Endothelial cell of umbilical vein (primary cell): Measurements from ENCODE around the gene RGS6. TPM values are rescaled to one million over a fixed set of nuclear protein-coding genes. Genes with fewer than 3 reads are reported as not detected.

ENCODE experiments used
- BruUV-seq: library from RNA; stranded (reverse); fragments of 400-500 nt; replicated peaks from 2 replicates; lab custom pipeline; 2021; lab: Mats Ljungman, UMichigan
- CTCF ChIA-PET: fragments of 300-600, 350-600 bp; sonication (Branson Sonifier 250); formaldehyde crosslinking; loops from one replicate; lab custom pipeline; 2021; ENCODE audit warnings: antibody characterized with exemption, inconsistent platforms; lab: Charles Lee
- POLR2A ChIA-PET: fragments of 300-600, 350-600 bp; sonication (Branson Sonifier 250); formaldehyde crosslinking; loops from one replicate; lab custom pipeline; 2021; ENCODE audit warnings: antibody characterized with exemption, inconsistent platforms; lab: Charles Lee
- DNase-seq: peaks from one replicate; pipeline ENCODE4 v3.0.0-alpha.2; 2011; ENCODE audit warnings: low read depth, low spot score
- FAIRE-seq: peaks from 2 replicates; lab custom pipeline; 2011; peaks lifted over from hg19 to GRCh38; lab: Jason Lieb, UNC
- H2AFZ ChIP-seq: 2 replicates; pipeline ENCODE4 v1.6.0; 2012; ENCODE audit warnings: low read depth, low read length, control low read depth, inconsistent platforms
- H3K27ac ChIP-seq: 2 replicates; pipeline ENCODE4 v1.5.1; 2011; ENCODE audit warnings: low read depth, mild to moderate bottlenecking, control low read depth, low read length, moderate library complexity; ENCODE audit not compliant: insufficient read depth
- H3K27me3 ChIP-seq, 2 experiments: 2 replicates each; pipeline versions ENCODE4 v1.6.0 to v1.6.1; 2011; ENCODE audit warnings: low read length in 2 of 2, mixed read lengths in 1 of 2; ENCODE audit not compliant: control insufficient read depth in 2 of 2, insufficient read depth in 2 of 2
- H3K36me3 ChIP-seq, 2 experiments: 2 replicates in 1 of 2; 3 replicates in 1 of 2; pipeline ENCODE4 v1.5.1; 2011; ENCODE audit warnings: low read length in 2 of 2, mild to moderate bottlenecking in 1 of 2, moderate library complexity in 1 of 2; ENCODE audit not compliant: control insufficient read depth in 2 of 2, insufficient read depth in 2 of 2; ENCODE audit errors: extremely low read depth in 1 of 2
- H3K4me1 ChIP-seq: 3 replicates; pipeline ENCODE4 v1.5.1; 2011; ENCODE audit warnings: mild to moderate bottlenecking, low read length; ENCODE audit not compliant: control insufficient read depth, insufficient read depth; ENCODE audit errors: extremely low read depth
- H3K4me2 ChIP-seq: 2 replicates; pipeline ENCODE4 v1.6.1; 2011; ENCODE audit warnings: low read length, control low read depth, mixed read lengths; ENCODE audit not compliant: insufficient read depth
- H3K4me3 ChIP-seq, 3 experiments: fragments of 200-600 bp in 1 of 3; sonication (generic), shearing (Covaris generic) in 1 of 3; replicated peaks in 1 of 3; 2 replicates each; pipeline ENCODE4 v1.5.1; 2011 to 2016; ENCODE audit warnings: control low read depth in 3 of 3, low read length in 3 of 3, mild to moderate bottlenecking in 2 of 3, inconsistent platforms in 1 of 3, low read depth in 1 of 3, moderate library complexity in 1 of 3; ENCODE audit not compliant: insufficient read depth in 1 of 3
- H3K79me2 ChIP-seq: 2 replicates; pipeline ENCODE4 v1.6.0; 2012; ENCODE audit warnings: low read length, inconsistent platforms; ENCODE audit not compliant: control insufficient read depth, insufficient read depth
- H3K9ac ChIP-seq: replicated peaks from 2 replicates; pipeline ENCODE3; 2011; ENCODE audit warnings: low read length, control low read depth; ENCODE audit not compliant: insufficient read depth; ENCODE audit errors: extremely low read depth
- H3K9me1 ChIP-seq: replicated peaks from 3 replicates; pipeline ENCODE4 v1.6.0; 2011; ENCODE audit warnings: mild to moderate bottlenecking, low read length; ENCODE audit not compliant: control insufficient read depth, insufficient read depth; ENCODE audit errors: extremely low read depth
- H3K9me3 ChIP-seq: replicated peaks from 2 replicates; pipeline ENCODE4 v1.5.1; 2012; ENCODE audit warnings: low read length, inconsistent platforms; ENCODE audit not compliant: control insufficient read depth, insufficient read depth
- H4K20me1 ChIP-seq: replicated peaks from 2 replicates; pipeline ENCODE3; 2011; ENCODE audit warnings: mild to moderate bottlenecking, low read length; ENCODE audit not compliant: control insufficient read depth, insufficient read depth; ENCODE audit errors: extremely low read depth
- CTCF ChIP-seq, 2 donors: IDR thresholded peaks; 1 replicate in 1 of 2; 2 replicates in 1 of 2; pipeline ENCODE4 v1.5.1; 2011; ENCODE audit warnings: low read length in 2 of 2, mild to moderate bottlenecking in 2 of 2, moderate library complexity in 2 of 2, control low read depth in 1 of 2, inconsistent platforms in 1 of 2, low read depth in 1 of 2; ENCODE audit not compliant: insufficient read depth in 1 of 2; ENCODE audit errors: extremely low read depth in 1 of 2
- EZH2 ChIP-seq: IDR thresholded peaks from 2 replicates; pipeline ENCODE4 v1.6.1; 2012; ENCODE audit warnings: borderline replicate concordance, low read depth, mild to moderate bottlenecking, moderate library complexity, low read length, inconsistent platforms; ENCODE audit not compliant: severe bottlenecking
- FOS ChIP-seq: IDR thresholded peaks from 2 replicates; pipeline ENCODE4 v1.6.1; 2011; ENCODE audit warnings: mild to moderate bottlenecking, low read length, moderate library complexity, borderline replicate concordance; ENCODE audit not compliant: insufficient read depth
- GATA2 ChIP-seq: IDR thresholded peaks from 2 replicates; pipeline ENCODE4 v1.7.0; 2011; ENCODE audit warnings: low read depth, mild to moderate bottlenecking, moderate library complexity, mixed read lengths, low read length; ENCODE audit not compliant: insufficient read length, insufficient read depth
- JUN ChIP-seq: IDR thresholded peaks from 2 replicates; pipeline ENCODE4 v1.6.1; 2011; ENCODE audit warnings: borderline replicate concordance, low read depth; ENCODE audit not compliant: insufficient read length, insufficient read depth
- MAX ChIP-seq: IDR thresholded peaks from 2 replicates; pipeline ENCODE4 v1.6.1; 2011; ENCODE audit not compliant: insufficient read depth, insufficient read length
- MYC ChIP-seq: IDR thresholded peaks from one replicate; pipeline ENCODE4 v1.6.1; 2011; ENCODE audit warnings: mild to moderate bottlenecking, low read depth, low read length
- POLR2A ChIP-seq: IDR thresholded peaks from 2 replicates; pipeline ENCODE4 v1.6.1; 2012; ENCODE audit warnings: low read depth, mild to moderate bottlenecking, control low read depth, low read length
- POLR2AphosphoS5 ChIP-seq: IDR thresholded peaks from 2 replicates; pipeline ENCODE4 v1.6.1; 2012; ENCODE audit warnings: low read depth, mild to moderate bottlenecking, control low read depth, low read length, moderate library complexity; ENCODE audit not compliant: insufficient read depth
- dilution Hi-C: fragments of 300-500 bp; cut with MboI; formaldehyde crosslinking; loops from one replicate; pipeline ENCODE4 v1.15.0; 2019; ENCODE audit warnings: low sequenced_read_pairs; ENCODE audit not compliant: extremely low pct_ligation_motif_present
- intact Hi-C: fragments of 100-400 bp; cut with micrococcal nuclease; formaldehyde crosslinking; loops from one replicate; pipeline ENCODE4 v1.10.0; 2022
- polyA plus RNA-seq, 4 experiments: library from polyadenylated mRNA; depleted of rRNA in 3 of 4; stranded (reverse) in 3 of 4; unstranded in 1 of 4; fragments of >200 nt; gene quantifications; 2 replicates each; pipeline versions ENCODE4 v1.2.1 to v1.2.3, GENCODE V29; 2011 to 2012; ENCODE audit warnings: missing spikeins in 1 of 4
- total RNA-seq: library from RNA; stranded (reverse); gene quantifications from 2 replicates; pipeline ENCODE4 v1.2.3, GENCODE V29; 2021

The RGS6 gene
- total and polyA plus RNA-seq, 2 donors (not counting 3 experiments of a cell fraction or from before 2014, with no cell fraction given): not detected

- CTCF ChIA-PET: no interaction called here
- no peak for FAIRE-seq
These were observed 49.1 kb upstream of the RGS6 start for GRCh38 chr14:71883094-71883493.

More at GRCh38 chr14:71883094-71883493, 49.1 kb upstream of the RGS6 start:
- no TSS peak for BruUV-seq
- no peak overlapping the region for H3K4me2 ChIP-seq
- no peak overlapping the region for H3K4me3 ChIP-seq
- no peak overlapping the region for H2AFZ ChIP-seq
- H3K9ac ChIP-seq: no peak overlapping the region
- no peaks in the 10 kb centered on the region for H3K79me2 ChIP-seq
- H3K27me3 ChIP-seq: no peaks in the 10 kb centered on the region
- H3K9me3 ChIP-seq: no peaks in the 10 kb centered on the region
- dilution Hi-C loops: no loop called here
- POLR2A ChIA-PET: no interaction called here
- H3K36me3 ChIP-seq: no peaks in the 10 kb centered on the region
- no peak overlapping the region for H3K27ac ChIP-seq
- no peaks in the 10 kb centered on the region for H3K9me1 ChIP-seq
- TF ChIP-seq MYC: no peak
- no peak for TF ChIP-seq POLR2AphosphoS5
- no peak for TF ChIP-seq JUN
- TF ChIP-seq EZH2: no peak
- no peak for TF ChIP-seq MAX
- no peak for TF ChIP-seq CTCF (IDR thresholded peaks at IDR 0.05; ENCODE audit: extremely low read depth in 1 of 2, insufficient read depth in 1 of 2, low read depth in 1 of 2, low read length in 2 of 2)
- no peak for TF ChIP-seq POLR2A
- no peak for TF ChIP-seq FOS
- no peak for TF ChIP-seq GATA2
- intact Hi-C loops: no loop called here
- H4K20me1 ChIP-seq: no peaks in the 10 kb centered on the region
- no peaks in the 10 kb centered on the region for H3K4me1 ChIP-seq
- DNase-seq: no peak
